ENCODE measurements around the gene ZDHHC23.

The ZDHHC23 gene

GRCh38 chr3:114005481-114005880, 57.7 kb downstream of the ZDHHC23 start:
- DNase-seq (ENCODE audit: low read depth in 2 of 2), result no peak

DNA sequence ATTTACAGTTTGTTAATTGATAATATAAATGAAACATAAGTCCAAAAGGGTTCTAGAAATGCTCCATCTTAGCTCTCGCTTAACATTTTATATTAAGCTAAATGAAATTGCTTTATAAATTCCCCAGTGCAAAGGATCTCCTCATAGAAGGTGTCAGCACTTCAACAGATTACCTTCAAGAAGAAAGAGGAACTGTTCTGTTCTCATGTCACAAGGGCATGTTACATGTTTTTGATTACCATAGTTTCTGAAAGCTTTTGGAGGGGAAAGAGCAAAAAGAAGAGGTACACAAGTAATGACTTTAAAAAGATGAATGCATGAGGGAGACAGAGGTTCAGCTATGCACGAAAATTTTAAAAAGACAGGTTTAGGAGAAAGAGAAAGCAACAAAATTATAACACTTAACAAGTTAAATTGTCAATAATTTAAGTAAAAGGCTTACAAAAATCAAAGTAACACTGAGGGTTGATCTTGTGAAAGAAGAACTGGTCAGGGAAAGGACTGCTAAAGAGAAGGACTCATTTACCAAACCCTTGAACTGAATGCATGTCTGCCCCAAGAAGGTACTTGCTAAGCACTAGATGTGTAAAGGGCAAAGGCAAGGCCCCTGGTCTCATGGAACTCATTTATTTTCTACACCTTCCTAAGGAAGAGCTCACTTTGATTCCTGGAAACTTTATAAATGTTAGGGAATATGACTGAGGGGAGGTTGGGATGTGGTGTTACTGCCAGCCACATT, 63.4 kb downstream of the ZDHHC23 start:
- no peak for DNase-seq (ENCODE audit: low read depth in 2 of 2)

All from fibroblast of skin of left quadriceps (primary cell).